GM12878 (cell line): ENCODE data around the gene EPN3. TPM values are rescaled to one million over a fixed set of nuclear protein-coding genes. Genes with fewer than 3 reads are reported as not detected.

Experiments used
- ATAC-seq: fragments of 200-7000 bp; cut with Tn5 transposase; 3 replicates; pipeline ENCODE4 v1.9.1; 2020; ENCODE audit warnings: mild to moderate bottlenecking, moderate library complexity
- BruUV-seq: library from RNA; stranded (reverse); fragments of 400-500 nt; replicated peaks from 2 replicates; lab custom pipeline; 2021; lab: Mats Ljungman, UMichigan
- CTCF ChIA-PET: fragments of 300-600 bp; sonication (Branson Sonifier 250); formaldehyde crosslinking; extraction: SDS; loops from one replicate; lab custom pipeline; 2021; ENCODE audit warnings: inconsistent platforms; lab: Yijun Ruan, JAX
- POLR2A ChIA-PET: fragments of 350-600 bp; formaldehyde crosslinking; extraction: SDS; loops from one replicate; lab custom pipeline; 2021; ENCODE audit warnings: inconsistent platforms; lab: Charles Lee
- RAD21 ChIA-PET: fragments of 300-600 bp; sonication (Branson Sonifier 250); formaldehyde crosslinking; loops from one replicate; lab custom pipeline; 2023; ENCODE audit warnings: antibody characterized with exemption; ENCODE audit not compliant: unreplicated experiment; lab: Charles Lee
- SMC1A ChIA-PET: fragments of 300-600 bp; sonication (Branson Sonifier 250); formaldehyde crosslinking; loops from one replicate; lab custom pipeline; 2023; ENCODE audit not compliant: unreplicated experiment, uncharacterized antibody; lab: Charles Lee
- DNase-seq: peaks from one replicate; pipeline ENCODE4 v3.0.0-alpha.2; 2011; ENCODE audit warnings: low read depth, low spot score
- FAIRE-seq: peaks from 3 replicates; lab custom pipeline; 2011; peaks lifted over from hg19 to GRCh38; lab: Jason Lieb, UNC
- H2AFZ ChIP-seq: 2 replicates; pipeline ENCODE4 v1.6.0; 2011; ENCODE audit warnings: low read depth, low read length, control low read depth; ENCODE audit not compliant: control insufficient read depth
- H3K27ac ChIP-seq: 2 replicates; pipeline ENCODE4 v1.5.1; 2011; ENCODE audit warnings: control low read depth; ENCODE audit not compliant: control insufficient read depth, insufficient read depth
- H3K27me3 ChIP-seq, 2 experiments: replicated peaks in 1 of 2; 2 replicates each; pipeline versions ENCODE4 v1.6.0 to v1.6.1; 2011; ENCODE audit warnings: low read length in 1 of 2; ENCODE audit not compliant: control insufficient read depth in 2 of 2, insufficient read depth in 2 of 2
- H3K36me3 ChIP-seq, 2 experiments: 2 replicates each; pipeline ENCODE4 v1.5.1; 2011; ENCODE audit warnings: low read length in 1 of 2; ENCODE audit not compliant: control insufficient read depth in 2 of 2, insufficient read depth in 2 of 2
- H3K4me1 ChIP-seq: 2 replicates; pipeline ENCODE4 v1.6.1; 2011; ENCODE audit warnings: mild to moderate bottlenecking, low read length, moderate library complexity, mixed read lengths; ENCODE audit not compliant: control insufficient read depth, insufficient read depth
- H3K4me2 ChIP-seq: 2 replicates; pipeline ENCODE4 v1.6.0; 2011; ENCODE audit warnings: control low read depth; ENCODE audit not compliant: control insufficient read depth, insufficient read depth
- H3K4me3 ChIP-seq: fragments of 200-600 bp; sonication (generic); 2 replicates; pipeline ENCODE4 v1.5.1; 2016
- H3K79me2 ChIP-seq: 2 replicates; pipeline ENCODE4 v1.6.0; 2011; ENCODE audit warnings: low read length; ENCODE audit not compliant: control insufficient read depth, insufficient read depth
- H3K9ac ChIP-seq: 2 replicates; pipeline ENCODE4 v1.8.0; 2011; ENCODE audit warnings: low read length, control low read depth, mixed read lengths; ENCODE audit not compliant: control insufficient read depth, insufficient read depth
- H3K9me3 ChIP-seq: replicated peaks from 3 replicates; pipeline ENCODE4 v1.5.1; 2011; ENCODE audit warnings: mild to moderate bottlenecking, low read length; ENCODE audit not compliant: control insufficient read depth, insufficient read depth
- H4K20me1 ChIP-seq: 2 replicates; pipeline ENCODE4 v1.6.0; 2011; ENCODE audit not compliant: control insufficient read depth, insufficient read depth
- BRCA1 ChIP-seq: IDR thresholded peaks from 2 replicates; pipeline ENCODE4 v1.6.1; 2011; ENCODE audit warnings: low read depth, low read length, improper control_type of control experiment
- EP300 ChIP-seq, 2 experiments: fragments of 150-350 bp in 1 of 2; IDR thresholded peaks; 2 replicates each; pipeline ENCODE4 v1.6.1; 2011 to 2012; ENCODE audit warnings: low read depth in 2 of 2, low read length in 2 of 2, borderline replicate concordance in 1 of 2, improper control_type of control experiment in 1 of 2, inconsistent platforms in 1 of 2; ENCODE audit not compliant: control insufficient read depth in 1 of 2
- FOXK2 ChIP-seq: fragments of 450-650 bp; IDR thresholded peaks from 2 replicates; pipeline ENCODE4 v1.6.1; 2017; ENCODE audit warnings: mild to moderate bottlenecking, moderate library complexity
- IKZF1 ChIP-seq: fragments of 450-650 bp; conservative IDR thresholded peaks from 2 replicates; pipeline ENCODE4 v1.6.1; 2017; ENCODE audit warnings: antibody characterized with exemption, mild to moderate bottlenecking
- MXI1 ChIP-seq: fragments of 150-350 bp; IDR thresholded peaks from 2 replicates; pipeline ENCODE4 v1.6.1; 2011; ENCODE audit warnings: low read depth, mild to moderate bottlenecking, inconsistent platforms, low read length, improper control_type of control experiment
- NFYB ChIP-seq: IDR thresholded peaks from 2 replicates; pipeline ENCODE4 v1.6.1; 2011; ENCODE audit warnings: low read depth, mild to moderate bottlenecking, low read length, improper control_type of control experiment, moderate library complexity; ENCODE audit not compliant: insufficient read depth
- NR2F1 ChIP-seq: fragments of 450-650 bp; conservative IDR thresholded peaks from 2 replicates; pipeline ENCODE4 v1.6.1; 2017; ENCODE audit warnings: mild to moderate bottlenecking
- POU2F2 ChIP-seq: IDR thresholded peaks from 3 replicates; pipeline ENCODE4 v1.6.1; 2011; ENCODE audit warnings: low read depth, mild to moderate bottlenecking, low read length, borderline replicate concordance
- ZZZ3 ChIP-seq: IDR thresholded peaks from 2 replicates; pipeline ENCODE4 v1.6.1; 2011; ENCODE audit warnings: low read depth; ENCODE audit not compliant: control insufficient read depth, insufficient read length
- WGBS: methylation state at CpG from one replicate; pipeline ENCODE4 v1.1.6; 2016; ENCODE audit warnings: low lambda C conversion rate; ENCODE audit not compliant: insufficient replicate concordance, insufficient coverage; ENCODE audit errors: missing lambda C conversion rate; 5-methylcytosine and 5-hydroxymethylcytosine counted together
- in situ Hi-C: fragments of 300-500 bp; cut with MboI; formaldehyde crosslinking; loops from 9 replicates; pipeline ENCODE4 v1.14.3; 2018; ENCODE audit warnings: mixed read lengths
- intact Hi-C: fragments of 100-400 bp; cut with micrococcal nuclease; formaldehyde crosslinking; loops from one replicate; pipeline ENCODE4 v1.14.2; 2022; ENCODE audit not compliant: unreplicated experiment
- polyA plus RNA-seq, 11 experiments: library from polyadenylated mRNA; depleted of rRNA in 4 of 11; unstranded in 6 of 11; stranded (reverse) in 5 of 11; fragments of >200 nt; fragmentation: Nextera tagmentation in 4 of 11; fragmentation: Illumina TruSeq in 1 of 11; extraction: Ambion mirVana in 4 of 11; extraction: Trizol in 1 of 11; gene quantifications; 1 replicate in 1 of 11; 2 replicates in 10 of 11; pipeline versions ENCODE4 v1.2.1 to v1.2.3, GENCODE V29; 2011 to 2016; ENCODE audit warnings: inconsistent platforms in 2 of 11, missing spikeins in 2 of 11, low read depth in 1 of 11
- total RNA-seq, 4 experiments: library from RNA; depleted of rRNA in 3 of 4; stranded (reverse); fragments of >200 nt in 3 of 4; fragmentation: Illumina TruSeq in 1 of 4; extraction: Trizol in 1 of 4; gene quantifications; 2 replicates each; pipeline versions ENCODE4 v1.2.1 to v1.2.3, GENCODE V29; 2013 to 2021
- TF ChIP-seq, protein P1 (sequence below): fragments of 150-350 bp; IDR thresholded peaks from 2 replicates; pipeline ENCODE4 v1.6.1; 2016; ENCODE audit warnings: low read depth, low read length

The EPN3 gene
- total and polyA plus RNA-seq, 10 of the 15 experiments (the other 5 are each of a cell fraction or from before 2014, with no cell fraction given): 0.04 to 0.07 TPM; not detected in 8

- ChIA-PET SMC1A (no interaction called here), CTCF (no interaction called here), POLR2A (no interaction called here), RAD21 (no interaction called here)
- intact Hi-C loops (no loop called here), in situ Hi-C loops (no loop called here)
- no TSS peak for BruUV-seq
- no peak for FAIRE-seq
- Histone ChIP-seq H3K9ac (no peak overlapping the region), H3K4me1 (no peaks in the 10 kb centered on the region), H2AFZ (no peak overlapping the region), H3K79me2 (no peaks in the 10 kb centered on the region), H3K9me3 (no peaks in the 10 kb centered on the region), H3K4me2 (no peak overlapping the region), H3K4me3 (no peak overlapping the region), H3K27me3 (no peaks in the 10 kb centered on the region; a peak in 4 of 4 replicates), H4K20me1 (no peaks in the 10 kb centered on the region), H3K27ac (no peak overlapping the region), H3K36me3 (no peaks in the 10 kb centered on the region)
- WGBS: 69% methylated on average over 7 of the region's 7 CpGs
- no peak for DNase-seq
- TF ChIP-seq BRCA1 (no peak), IKZF1 (no peak), FOXK2 (no peak), ZZZ3 (no peak), EP300 (IDR thresholded peaks at IDR 0.05; ENCODE audit: borderline replicate concordance in 1 of 2, control insufficient read depth in 1 of 2, low read depth in 2 of 2, low read length in 2 of 2) (no peak), MXI1 (no peak), NR2F1 (no peak), NFYB (no peak), POU2F2 (no peak)
- TF ChIP-seq, protein P1, sequence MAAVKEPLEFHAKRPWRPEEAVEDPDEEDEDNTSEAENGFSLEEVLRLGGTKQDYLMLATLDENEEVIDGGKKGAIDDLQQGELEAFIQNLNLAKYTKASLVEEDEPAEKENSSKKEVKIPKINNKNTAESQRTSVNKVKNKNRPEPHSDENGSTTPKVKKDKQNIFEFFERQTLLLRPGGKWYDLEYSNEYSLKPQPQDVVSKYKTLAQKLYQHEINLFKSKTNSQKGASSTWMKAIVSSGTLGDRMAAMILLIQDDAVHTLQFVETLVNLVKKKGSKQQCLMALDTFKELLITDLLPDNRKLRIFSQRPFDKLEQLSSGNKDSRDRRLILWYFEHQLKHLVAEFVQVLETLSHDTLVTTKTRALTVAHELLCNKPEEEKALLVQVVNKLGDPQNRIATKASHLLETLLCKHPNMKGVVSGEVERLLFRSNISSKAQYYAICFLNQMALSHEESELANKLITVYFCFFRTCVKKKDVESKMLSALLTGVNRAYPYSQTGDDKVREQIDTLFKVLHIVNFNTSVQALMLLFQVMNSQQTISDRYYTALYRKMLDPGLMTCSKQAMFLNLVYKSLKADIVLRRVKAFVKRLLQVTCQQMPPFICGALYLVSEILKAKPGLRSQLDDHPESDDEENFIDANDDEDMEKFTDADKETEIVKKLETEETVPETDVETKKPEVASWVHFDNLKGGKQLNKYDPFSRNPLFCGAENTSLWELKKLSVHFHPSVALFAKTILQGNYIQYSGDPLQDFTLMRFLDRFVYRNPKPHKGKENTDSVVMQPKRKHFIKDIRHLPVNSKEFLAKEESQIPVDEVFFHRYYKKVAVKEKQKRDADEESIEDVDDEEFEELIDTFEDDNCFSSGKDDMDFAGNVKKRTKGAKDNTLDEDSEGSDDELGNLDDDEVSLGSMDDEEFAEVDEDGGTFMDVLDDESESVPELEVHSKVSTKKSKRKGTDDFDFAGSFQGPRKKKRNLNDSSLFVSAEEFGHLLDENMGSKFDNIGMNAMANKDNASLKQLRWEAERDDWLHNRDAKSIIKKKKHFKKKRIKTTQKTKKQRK: no peak
- ATAC-seq: no peak
Observed at GRCh38 chr17:50569592-50569991, 37.1 kb downstream of the EPN3 start.
